GM19468 (cell line): ENCODE data around the gene MYH6.
"Not testable (repeated sequence)": the region's sequence is repeated elsewhere in the genome, so short reads cannot be mapped to it uniquely, and the experiment has no call there.

Experiments used
- ATAC-seq: cut with Tn5 transposase; IDR thresholded peaks from one replicate; pipeline ENCODE4 v1.9.1; 2021; ENCODE audit warnings: mild to moderate bottlenecking, moderate library complexity, moderate number of reproducible peaks; ENCODE audit not compliant: unreplicated experiment; ENCODE audit errors: extremely low read depth

Gene MYH6

GRCh38 chr14:23407516-23408306, at the start of gene MYH6:
MYH6 (minus strand) TSS chr14:23408273; CDS start chr14:23407223, 1,050 bp downstream.
- no peak for ATAC-seq

GRCh38 chr14:23456883-23457586, 49.0 kb upstream of the MYH6 start:
- not testable (repeated sequence) for ATAC-seq

GRCh38 chr14:23454445-23454856, 46.4 kb upstream of the MYH6 start:
- no peak for ATAC-seq

GRCh38 chr14:23452237-23452636, 44.2 kb upstream of the MYH6 start:
- ATAC-seq: no peak

- no peak for ATAC-seq
Observed at GRCh38 chr14:23450379-23450778, 42.3 kb upstream of the MYH6 start.

- ATAC-seq: no peak
Observed at GRCh38 chr14:23449314-23449713, 41.2 kb upstream of the MYH6 start.

- no peak for ATAC-seq
Observed at GRCh38 chr14:23447361-23448350, 39.6 kb upstream of the MYH6 start.

- no peak for ATAC-seq
Observed at GRCh38 chr14:23446291-23446851, 38.3 kb upstream of the MYH6 start.

- ATAC-seq: no peak
Observed at GRCh38 chr14:23445773-23446172, 37.7 kb upstream of the MYH6 start.

- no peak for ATAC-seq
Observed at GRCh38 chr14:23444314-23444713, 36.2 kb upstream of the MYH6 start.

GRCh38 chr14:23443881-23444280, 35.8 kb upstream of the MYH6 start:
- no peak for ATAC-seq

- ATAC-seq: no peak
Observed at GRCh38 chr14:23443411-23443812, 35.3 kb upstream of the MYH6 start.

- no peak for ATAC-seq
Observed at GRCh38 chr14:23442721-23443356, 34.8 kb upstream of the MYH6 start.

GRCh38 chr14:23441076-23441475, 33.0 kb upstream of the MYH6 start:
- ATAC-seq: no peak

GRCh38 chr14:23439107-23439835, 31.2 kb upstream of the MYH6 start:
- no peak for ATAC-seq

- ATAC-seq: no peak
Observed at GRCh38 chr14:23438101-23438971, 30.3 kb upstream of the MYH6 start.

GRCh38 chr14:23437133-23438100, 29.3 kb upstream of the MYH6 start:
- ATAC-seq: no peak
